K562 (cell line): ENCODE data around the gene BRAT1. TPM values are rescaled to one million over a fixed set of nuclear protein-coding genes. Genes with fewer than 3 reads are reported as not detected.

Source experiments
- FOXA1 ChIP-seq: fragments of 450-650 bp; IDR thresholded peaks from 2 replicates; pipeline ENCODE4 v1.6.1; 2016; ENCODE audit warnings: mild to moderate bottlenecking, borderline replicate concordance
- FOXA3 ChIP-seq, 2 experiments: fragments of 450-650 bp in 1 of 2; sonication (generic) in 1 of 2; formaldehyde crosslinking; IDR thresholded peaks in 1 of 2; conservative IDR thresholded peaks in 1 of 2; 2 replicates each; pipeline versions ENCODE4 v1.4.0 to v1.8.0; 2020 to 2022; ENCODE audit warnings: mild to moderate bottlenecking in 2 of 2, missing genetic modification reagents in 1 of 2
- HMGXB4 ChIP-seq: sonication (generic); formaldehyde crosslinking; IDR thresholded peaks from 2 replicates; pipeline ENCODE4 v1.8.1; 2023; ENCODE audit warnings: mild to moderate bottlenecking, missing genetic modification reagents
- LARP7 ChIP-seq: fragments of 450-650 bp; IDR thresholded peaks from 2 replicates; pipeline ENCODE4 v1.6.1; 2016
- PRDM10 ChIP-seq: fragments of 450-650 bp; IDR thresholded peaks from 2 replicates; pipeline ENCODE4 v1.6.1; 2018; ENCODE audit not compliant: partially characterized antibody
- ZFX ChIP-seq: sonication (generic); formaldehyde crosslinking; IDR thresholded peaks from 2 replicates; pipeline ENCODE4 v1.8.0; 2022; ENCODE audit warnings: mild to moderate bottlenecking, missing genetic modification reagents, moderate library complexity
- ZNF407 ChIP-seq: fragments of 450-650 bp; IDR thresholded peaks from 2 replicates; pipeline ENCODE4 v1.6.1; 2016; ENCODE audit warnings: low read depth
- ZNF740 ChIP-seq, 3 experiments: fragments of 200-800 bp in 1 of 3; sonication (Bioruptor generic) in 1 of 3; sonication (generic) in 1 of 3; formaldehyde crosslinking in 1 of 3; IDR thresholded peaks; 2 replicates each; pipeline versions ENCODE4 v1.6.1 to v1.8.0; 2016 to 2022; ENCODE audit warnings: mild to moderate bottlenecking in 2 of 3, missing compliant biosample characterization in 2 of 3, missing genetic modification characterization in 2 of 3, missing genetic modification reagents in 1 of 3
- polyA plus RNA-seq, 8 experiments: library from polyadenylated mRNA; depleted of rRNA in 4 of 8; stranded (reverse) in 5 of 8; unstranded in 3 of 8; fragments of >200 nt; fragmentation: Nextera tagmentation in 2 of 8; fragmentation: Illumina TruSeq in 1 of 8; extraction: Ambion mirVana in 2 of 8; extraction: Trizol in 1 of 8; gene quantifications; 2 replicates each; pipeline versions ENCODE4 v1.2.1 to v1.2.3, GENCODE V29; 2011 to 2014; ENCODE audit warnings: inconsistent platforms in 1 of 8, missing spikeins in 1 of 8
- total RNA-seq, 7 experiments: library from RNA; depleted of rRNA in 6 of 7; stranded (reverse); fragments of >200 nt in 6 of 7; fragmentation: Illumina TruSeq in 2 of 7; extraction: Trizol in 2 of 7; gene quantifications; 2 replicates each; pipeline versions ENCODE4 v1.2.1 to v1.2.3, GENCODE V29; 2011 to 2021; ENCODE audit warnings: low replicate concordance in 1 of 7

The BRAT1 gene
- total and polyA plus RNA-seq, 9 of the 15 experiments (the other 6 are each of a cell fraction or from before 2014, with no cell fraction given): 0.13 to 49.6 (median 10.5) TPM

- TF ChIP-seq HMGXB4 (CRISPR knock-in tag) (no peak), ZNF740 (CRISPR knock-in tag; IDR thresholded peaks at IDR 0.05) (no peak), ZNF740 (tag; IDR thresholded peaks at IDR 0.05) (no peak), PRDM10 (no peak), ZNF407 (no peak), FOXA1 (peak; percentile 83), LARP7 (no peak), FOXA3 (CRISPR knock-in tag; conservative IDR thresholded peaks at IDR 0.05 in 1 of 2, IDR thresholded peaks at IDR 0.05 in 1 of 2) (peak; percentile 92 to 97), ZFX (peak; percentile 37; the same call in 1 of the 2 replicates)
These were observed 44.2 kb downstream of the BRAT1 start (continued) for GRCh38 chr7:2510909-2511768.
